Caco-2 (cell line): ENCODE results near the gene STEAP3. TPM values are rescaled to one million over a fixed set of nuclear protein-coding genes. Genes with fewer than 3 reads are reported as not detected.

Experiments
- BruUV-seq: library from RNA; stranded (reverse); fragments of 400-500 nt; replicated peaks from 2 replicates; lab custom pipeline; 2021; lab: Mats Ljungman, UMichigan
- CTCF ChIA-PET: fragments of 300-600 bp; sonication (Branson Sonifier 250); formaldehyde crosslinking; loops from one replicate; lab custom pipeline; 2022; ENCODE audit warnings: antibody characterized with exemption; lab: Charles Lee
- POLR2A ChIA-PET: fragments of 300-600 bp; sonication (Branson Sonifier 250); formaldehyde crosslinking; loops from one replicate; lab custom pipeline; 2022; ENCODE audit warnings: antibody characterized with exemption; lab: Charles Lee
- DNase-seq, 2 experiments: peaks; one replicate each; pipeline versions ENCODE4 v3.0.0 to v3.0.0-alpha.2; 2020 to 2022
- H3K27me3 ChIP-seq: replicated peaks from 2 replicates; pipeline ENCODE4 v1.6.0; 2011; ENCODE audit warnings: low read length; ENCODE audit not compliant: control insufficient read depth, insufficient read depth
- H3K36me3 ChIP-seq: 2 replicates; pipeline ENCODE4 v1.5.1; 2011; ENCODE audit warnings: low read length; ENCODE audit not compliant: control insufficient read depth, insufficient read depth
- H3K4me1 ChIP-seq: fragments of 250-450 bp; sonication (Bioruptor Pico); 2 replicates; pipeline ENCODE4 v1.5.1; 2020; ENCODE audit warnings: mild to moderate bottlenecking
- H3K4me3 ChIP-seq: 2 replicates; pipeline ENCODE4 v1.5.1; 2011; ENCODE audit warnings: low read depth, mild to moderate bottlenecking, control low read depth, low read length
- H3K9me3 ChIP-seq: fragments of 250-450 bp; sonication (Bioruptor Pico); 2 replicates; pipeline ENCODE4 v1.5.1; 2020; ENCODE audit warnings: mild to moderate bottlenecking, moderate library complexity
- H3K27ac Mint-ChIP-seq: one replicate; pipeline ENCODE4 v1.8.0; 2022; ENCODE audit warnings: mixed read lengths; ENCODE audit not compliant: unreplicated experiment
- H3K27me3 Mint-ChIP-seq: one replicate; pipeline ENCODE4 v1.8.0; 2022; ENCODE audit warnings: mixed read lengths; ENCODE audit not compliant: insufficient read depth, unreplicated experiment
- H3K36me3 Mint-ChIP-seq: one replicate; pipeline ENCODE4 v1.8.0; 2022; ENCODE audit warnings: mild to moderate bottlenecking, mixed read lengths; ENCODE audit not compliant: insufficient read depth, unreplicated experiment
- H3K4me1 Mint-ChIP-seq: one replicate; pipeline ENCODE4 v1.8.0; 2022; ENCODE audit warnings: low read depth, mixed read lengths; ENCODE audit not compliant: unreplicated experiment
- H3K4me3 Mint-ChIP-seq: one replicate; pipeline ENCODE4 v1.8.0; 2022; ENCODE audit warnings: mild to moderate bottlenecking, moderate library complexity, mixed read lengths; ENCODE audit not compliant: unreplicated experiment
- H3K9me3 Mint-ChIP-seq: one replicate; pipeline ENCODE4 v1.8.0; 2022; ENCODE audit warnings: mixed read lengths; ENCODE audit not compliant: unreplicated experiment
- CTCF ChIP-seq, 2 experiments: fragments of 200-600 bp in 1 of 2; IDR thresholded peaks; 1 replicate in 1 of 2; 2 replicates in 1 of 2; pipeline versions ENCODE4 v1.5.1 to v1.8.0; 2011 to 2022; ENCODE audit warnings: antibody characterized with exemption in 1 of 2, control low read depth in 1 of 2, inconsistent platforms in 1 of 2, low read depth in 1 of 2, low read length in 1 of 2, mild to moderate bottlenecking in 1 of 2, moderate library complexity in 1 of 2; ENCODE audit not compliant: insufficient read depth in 1 of 2, severe bottlenecking in 1 of 2, unreplicated experiment in 1 of 2
- intact Hi-C: fragments of 100-400 bp; cut with micrococcal nuclease; formaldehyde crosslinking; loops from one replicate; pipeline ENCODE4 v1.10.0; 2022; ENCODE audit not compliant: unreplicated experiment
- total RNA-seq: library from RNA; stranded (reverse); gene quantifications from 2 replicates; pipeline ENCODE4 v1.2.3, GENCODE V29; 2022

STEAP3 gene
- total RNA-seq, 1 experiment from 2014 or later: 20.4 TPM

- TF ChIP-seq CTCF (IDR thresholded peaks at IDR 0.05; ENCODE audit: insufficient read depth in 1 of 2, low read depth in 1 of 2, low read length in 1 of 2, severe bottlenecking in 1 of 2, unreplicated experiment in 1 of 2): no peak
- H3K27me3 ChIP-seq: no peaks in the 10 kb centered on the region
- H3K4me1 Mint-ChIP-seq: peaks cover 26% of the 10 kb centered on the region
- H3K4me3 ChIP-seq: no peak overlapping the region
- H3K36me3 ChIP-seq: no peaks in the 10 kb centered on the region
- no peaks in the 10 kb centered on the region for H3K9me3 ChIP-seq
- H3K4me3 Mint-ChIP-seq: no peak overlapping the region
- H3K9me3 Mint-ChIP-seq: no peaks in the 10 kb centered on the region
- no peak for DNase-seq
- intact Hi-C loops: loop anchor here (1.0 kb wide), 3 partner anchors 25 to 58 kb away; no protein-coding TSS in a partner anchor
- peaks cover 10% of the 10 kb centered on the region for H3K4me1 ChIP-seq
- ChIA-PET CTCF (interaction anchor here (1.8 kb wide), 1 partner anchor 31 kb away, joined by 4 read pairs; no protein-coding TSS in a partner anchor), POLR2A (no interaction called here)
- H3K27me3 Mint-ChIP-seq: no peaks in the 10 kb centered on the region
- BruUV-seq: no TSS peak
- no peak overlapping the region for H3K27ac Mint-ChIP-seq
- peaks cover 11% of the 10 kb centered on the region for H3K36me3 Mint-ChIP-seq
These were observed 9.8 kb downstream of the STEAP3 start for GRCh38 chr2:119233326-119234020.

GRCh38 chr2:119234021-119235019 lies 10.7 kb downstream of the STEAP3 start:
- no peaks in the 10 kb centered on the region for H3K27me3 ChIP-seq
- H3K4me1 ChIP-seq: peaks cover 14% of the 10 kb centered on the region
- H3K27me3 Mint-ChIP-seq: no peaks in the 10 kb centered on the region
- no peak overlapping the region for H3K4me3 ChIP-seq
- H3K9me3 ChIP-seq: no peaks in the 10 kb centered on the region
- H3K9me3 Mint-ChIP-seq: no peaks in the 10 kb centered on the region
- no TSS peak for BruUV-seq
- peak; percentile 25 to 49 for TF ChIP-seq CTCF (IDR thresholded peaks at IDR 0.05; ENCODE audit: insufficient read depth in 1 of 2, low read depth in 1 of 2, low read length in 1 of 2, severe bottlenecking in 1 of 2, unreplicated experiment in 1 of 2)
- H3K27ac Mint-ChIP-seq: no peak overlapping the region
- intact Hi-C loops: loop anchor here (1.0 kb wide), 3 partner anchors 24 to 57 kb away; no protein-coding TSS in a partner anchor
- ChIA-PET POLR2A (no interaction called here), CTCF (interaction anchor here (1.2 to 1.8 kb wide), 2 partner anchors 30 to 57 kb away, joined by 3 to 4 read pairs; no protein-coding TSS in a partner anchor)
- peaks cover 11% of the 10 kb centered on the region for H3K36me3 Mint-ChIP-seq
- H3K4me3 Mint-ChIP-seq: no peak overlapping the region
- DNase-seq: peak; percentile 63 to 71
- H3K36me3 ChIP-seq: no peaks in the 10 kb centered on the region
- H3K4me1 Mint-ChIP-seq: peaks cover 31% of the 10 kb centered on the region

- peak in 1 of 2 experiments; percentile 43 for DNase-seq
- TF ChIP-seq CTCF (IDR thresholded peaks at IDR 0.05; ENCODE audit: insufficient read depth in 1 of 2, low read depth in 1 of 2, low read length in 1 of 2, severe bottlenecking in 1 of 2, unreplicated experiment in 1 of 2): no peak
- H3K4me3 Mint-ChIP-seq: peak overlapping the region; percentile 17
- intact Hi-C loops: no loop called here
- Histone ChIP-seq H3K27me3 (no peaks in the 10 kb centered on the region), H3K4me1 (peaks cover 34% of the 10 kb centered on the region), H3K9me3 (no peaks in the 10 kb centered on the region), H3K4me3 (no peak overlapping the region), H3K36me3 (no peaks in the 10 kb centered on the region)
- no peaks in the 10 kb centered on the region for H3K9me3 Mint-ChIP-seq
- BruUV-seq: no TSS peak
- no peaks in the 10 kb centered on the region for H3K27me3 Mint-ChIP-seq
- POLR2A ChIA-PET: no interaction called here
- CTCF ChIA-PET: interaction anchor here (0.7 kb wide), 1 partner anchor 21 kb away, joined by 6 read pairs; no protein-coding TSS in a partner anchor
- H3K27ac Mint-ChIP-seq: peak overlapping the region; percentile 76
- H3K36me3 Mint-ChIP-seq: peaks cover 5% of the 10 kb centered on the region
- H3K4me1 Mint-ChIP-seq: peaks cover 49% of the 10 kb centered on the region
These were observed 13.2 kb downstream of the STEAP3 start for GRCh38 chr2:119236796-119237195.
